Hepatic stellate cell (primary cell): ENCODE results near the gene LTA.

Source experiments
- DNase-seq: peaks from one replicate; pipeline ENCODE4 v3.0.0; 2011; ENCODE audit warnings: low spot score

The LTA gene

DNA sequence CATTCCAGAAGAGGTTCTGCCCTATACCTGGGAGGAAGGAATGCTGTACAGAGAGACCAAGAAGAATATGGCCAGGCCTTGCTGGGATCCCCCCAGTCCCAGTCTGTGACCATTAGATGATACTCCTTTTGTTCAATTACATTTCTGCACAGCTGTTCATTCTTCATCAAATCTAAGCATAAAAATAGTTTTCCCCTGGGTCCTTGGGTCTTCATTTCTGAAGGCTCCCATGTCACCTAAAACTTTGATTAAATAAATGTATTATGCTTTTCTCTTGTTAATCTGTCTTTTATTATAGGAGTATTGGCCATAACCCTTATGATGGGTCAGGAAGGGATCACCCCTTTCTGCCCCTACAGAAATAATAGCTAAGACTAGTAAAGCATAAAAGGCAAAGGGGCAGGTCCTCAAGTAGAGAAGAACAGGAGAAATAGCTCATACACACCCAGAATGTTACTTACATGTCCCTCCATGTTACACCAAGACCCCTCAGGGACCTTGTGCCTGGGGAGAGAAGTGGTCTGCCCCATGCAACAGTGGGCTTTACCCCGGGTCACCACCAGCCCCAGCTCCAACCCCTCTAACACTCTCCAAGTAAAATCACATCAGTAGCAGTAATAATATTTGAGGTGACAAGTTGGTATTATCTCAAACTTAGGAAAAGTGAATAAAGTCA is 2.1 kb upstream of the LTA start:
- DNase-seq, result no peak

DNA sequence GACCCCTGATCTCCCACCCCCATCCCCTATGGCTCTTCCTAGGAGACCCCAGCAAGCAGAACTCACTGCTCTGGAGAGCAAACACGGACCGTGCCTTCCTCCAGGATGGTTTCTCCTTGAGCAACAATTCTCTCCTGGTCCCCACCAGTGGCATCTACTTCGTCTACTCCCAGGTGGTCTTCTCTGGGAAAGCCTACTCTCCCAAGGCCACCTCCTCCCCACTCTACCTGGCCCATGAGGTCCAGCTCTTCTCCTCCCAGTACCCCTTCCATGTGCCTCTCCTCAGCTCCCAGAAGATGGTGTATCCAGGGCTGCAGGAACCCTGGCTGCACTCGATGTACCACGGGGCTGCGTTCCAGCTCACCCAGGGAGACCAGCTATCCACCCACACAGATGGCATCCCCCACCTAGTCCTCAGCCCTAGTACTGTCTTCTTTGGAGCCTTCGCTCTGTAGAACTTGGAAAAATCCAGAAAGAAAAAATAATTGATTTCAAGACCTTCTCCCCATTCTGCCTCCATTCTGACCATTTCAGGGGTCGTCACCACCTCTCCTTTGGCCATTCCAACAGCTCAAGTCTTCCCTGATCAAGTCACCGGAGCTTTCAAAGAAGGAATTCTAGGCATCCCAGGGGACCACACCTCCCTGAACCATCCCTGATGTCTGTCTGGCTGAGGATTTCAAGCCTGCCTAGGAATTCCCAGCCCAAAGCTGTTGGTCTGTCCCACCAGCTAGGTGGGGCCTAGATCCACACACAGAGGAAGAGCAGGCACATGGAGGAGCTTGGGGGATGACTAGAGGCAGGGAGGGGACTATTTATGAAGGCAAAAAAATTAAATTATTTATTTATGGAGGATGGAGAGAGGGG is 1.4 kb downstream of the LTA start:
- DNase-seq, result no peak

DNA sequence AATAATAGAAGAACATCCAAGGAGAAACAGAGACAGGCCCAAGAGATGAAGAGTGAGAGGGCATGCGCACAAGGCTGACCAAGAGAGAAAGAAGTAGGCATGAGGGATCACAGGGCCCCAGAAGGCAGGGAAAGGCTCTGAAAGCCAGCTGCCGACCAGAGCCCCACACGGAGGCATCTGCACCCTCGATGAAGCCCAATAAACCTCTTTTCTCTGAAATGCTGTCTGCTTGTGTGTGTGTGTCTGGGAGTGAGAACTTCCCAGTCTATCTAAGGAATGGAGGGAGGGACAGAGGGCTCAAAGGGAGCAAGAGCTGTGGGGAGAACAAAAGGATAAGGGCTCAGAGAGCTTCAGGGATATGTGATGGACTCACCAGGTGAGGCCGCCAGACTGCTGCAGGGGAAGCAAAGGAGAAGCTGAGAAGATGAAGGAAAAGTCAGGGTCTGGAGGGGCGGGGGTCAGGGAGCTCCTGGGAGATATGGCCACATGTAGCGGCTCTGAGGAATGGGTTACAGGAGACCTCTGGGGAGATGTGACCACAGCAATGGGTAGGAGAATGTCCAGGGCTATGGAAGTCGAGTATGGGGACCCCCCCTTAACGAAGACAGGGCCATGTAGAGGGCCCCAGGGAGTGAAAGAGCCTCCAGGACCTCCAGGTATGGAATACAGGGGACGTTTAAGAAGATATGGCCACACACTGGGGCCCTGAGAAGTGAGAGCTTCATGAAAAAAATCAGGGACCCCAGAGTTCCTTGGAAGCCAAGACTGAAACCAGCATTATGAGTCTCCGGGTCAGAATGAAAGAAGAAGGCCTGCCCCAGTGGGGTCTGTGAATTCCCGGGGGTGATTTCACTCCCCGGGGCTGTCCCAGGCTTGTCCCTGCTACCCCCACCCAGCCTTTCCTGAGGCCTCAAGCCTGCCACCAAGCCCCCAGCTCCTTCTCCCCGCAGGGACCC is 2.3 kb downstream of the LTA start:
- DNase-seq, result no peak

DNA sequence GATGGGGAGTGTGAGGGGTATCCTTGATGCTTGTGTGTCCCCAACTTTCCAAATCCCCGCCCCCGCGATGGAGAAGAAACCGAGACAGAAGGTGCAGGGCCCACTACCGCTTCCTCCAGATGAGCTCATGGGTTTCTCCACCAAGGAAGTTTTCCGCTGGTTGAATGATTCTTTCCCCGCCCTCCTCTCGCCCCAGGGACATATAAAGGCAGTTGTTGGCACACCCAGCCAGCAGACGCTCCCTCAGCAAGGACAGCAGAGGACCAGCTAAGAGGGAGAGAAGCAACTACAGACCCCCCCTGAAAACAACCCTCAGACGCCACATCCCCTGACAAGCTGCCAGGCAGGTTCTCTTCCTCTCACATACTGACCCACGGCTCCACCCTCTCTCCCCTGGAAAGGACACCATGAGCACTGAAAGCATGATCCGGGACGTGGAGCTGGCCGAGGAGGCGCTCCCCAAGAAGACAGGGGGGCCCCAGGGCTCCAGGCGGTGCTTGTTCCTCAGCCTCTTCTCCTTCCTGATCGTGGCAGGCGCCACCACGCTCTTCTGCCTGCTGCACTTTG is 3.3 kb downstream of the LTA start, which contains the start of gene TNF:
TNF (plus strand) TSS at position 231 of the 567 bp plus-strand sequence; CDS start at position 408, 177 bp downstream.
- DNase-seq, result no peak

DNA sequence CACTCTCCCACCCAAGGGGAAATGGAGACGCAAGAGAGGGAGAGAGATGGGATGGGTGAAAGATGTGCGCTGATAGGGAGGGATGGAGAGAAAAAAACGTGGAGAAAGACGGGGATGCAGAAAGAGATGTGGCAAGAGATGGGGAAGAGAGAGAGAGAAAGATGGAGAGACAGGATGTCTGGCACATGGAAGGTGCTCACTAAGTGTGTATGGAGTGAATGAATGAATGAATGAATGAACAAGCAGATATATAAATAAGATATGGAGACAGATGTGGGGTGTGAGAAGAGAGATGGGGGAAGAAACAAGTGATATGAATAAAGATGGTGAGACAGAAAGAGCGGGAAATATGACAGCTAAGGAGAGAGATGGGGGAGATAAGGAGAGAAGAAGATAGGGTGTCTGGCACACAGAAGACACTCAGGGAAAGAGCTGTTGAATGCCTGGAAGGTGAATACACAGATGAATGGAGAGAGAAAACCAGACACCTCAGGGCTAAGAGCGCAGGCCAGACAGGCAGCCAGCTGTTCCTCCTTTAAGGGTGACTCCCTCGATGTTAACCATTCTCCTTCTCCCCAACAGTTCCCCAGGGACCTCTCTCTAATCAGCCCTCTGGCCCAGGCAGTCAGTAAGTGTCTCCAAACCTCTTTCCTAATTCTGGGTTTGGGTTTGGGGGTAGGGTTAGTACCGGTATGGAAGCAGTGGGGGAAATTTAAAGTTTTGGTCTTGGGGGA is 4.0 kb downstream of the LTA start:
- DNase-seq, result no peak

DNA sequence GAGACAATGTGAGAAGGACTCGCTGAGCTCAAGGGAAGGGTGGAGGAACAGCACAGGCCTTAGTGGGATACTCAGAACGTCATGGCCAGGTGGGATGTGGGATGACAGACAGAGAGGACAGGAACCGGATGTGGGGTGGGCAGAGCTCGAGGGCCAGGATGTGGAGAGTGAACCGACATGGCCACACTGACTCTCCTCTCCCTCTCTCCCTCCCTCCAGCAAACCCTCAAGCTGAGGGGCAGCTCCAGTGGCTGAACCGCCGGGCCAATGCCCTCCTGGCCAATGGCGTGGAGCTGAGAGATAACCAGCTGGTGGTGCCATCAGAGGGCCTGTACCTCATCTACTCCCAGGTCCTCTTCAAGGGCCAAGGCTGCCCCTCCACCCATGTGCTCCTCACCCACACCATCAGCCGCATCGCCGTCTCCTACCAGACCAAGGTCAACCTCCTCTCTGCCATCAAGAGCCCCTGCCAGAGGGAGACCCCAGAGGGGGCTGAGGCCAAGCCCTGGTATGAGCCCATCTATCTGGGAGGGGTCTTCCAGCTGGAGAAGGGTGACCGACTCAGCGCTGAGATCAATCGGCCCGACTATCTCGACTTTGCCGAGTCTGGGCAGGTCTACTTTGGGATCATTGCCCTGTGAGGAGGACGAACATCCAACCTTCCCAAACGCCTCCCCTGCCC is 4.9 kb downstream of the LTA start:
- no peak for DNase-seq

DNA sequence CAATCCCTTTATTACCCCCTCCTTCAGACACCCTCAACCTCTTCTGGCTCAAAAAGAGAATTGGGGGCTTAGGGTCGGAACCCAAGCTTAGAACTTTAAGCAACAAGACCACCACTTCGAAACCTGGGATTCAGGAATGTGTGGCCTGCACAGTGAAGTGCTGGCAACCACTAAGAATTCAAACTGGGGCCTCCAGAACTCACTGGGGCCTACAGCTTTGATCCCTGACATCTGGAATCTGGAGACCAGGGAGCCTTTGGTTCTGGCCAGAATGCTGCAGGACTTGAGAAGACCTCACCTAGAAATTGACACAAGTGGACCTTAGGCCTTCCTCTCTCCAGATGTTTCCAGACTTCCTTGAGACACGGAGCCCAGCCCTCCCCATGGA is 5.5 kb downstream of the LTA start:
- no peak for DNase-seq

DNA sequence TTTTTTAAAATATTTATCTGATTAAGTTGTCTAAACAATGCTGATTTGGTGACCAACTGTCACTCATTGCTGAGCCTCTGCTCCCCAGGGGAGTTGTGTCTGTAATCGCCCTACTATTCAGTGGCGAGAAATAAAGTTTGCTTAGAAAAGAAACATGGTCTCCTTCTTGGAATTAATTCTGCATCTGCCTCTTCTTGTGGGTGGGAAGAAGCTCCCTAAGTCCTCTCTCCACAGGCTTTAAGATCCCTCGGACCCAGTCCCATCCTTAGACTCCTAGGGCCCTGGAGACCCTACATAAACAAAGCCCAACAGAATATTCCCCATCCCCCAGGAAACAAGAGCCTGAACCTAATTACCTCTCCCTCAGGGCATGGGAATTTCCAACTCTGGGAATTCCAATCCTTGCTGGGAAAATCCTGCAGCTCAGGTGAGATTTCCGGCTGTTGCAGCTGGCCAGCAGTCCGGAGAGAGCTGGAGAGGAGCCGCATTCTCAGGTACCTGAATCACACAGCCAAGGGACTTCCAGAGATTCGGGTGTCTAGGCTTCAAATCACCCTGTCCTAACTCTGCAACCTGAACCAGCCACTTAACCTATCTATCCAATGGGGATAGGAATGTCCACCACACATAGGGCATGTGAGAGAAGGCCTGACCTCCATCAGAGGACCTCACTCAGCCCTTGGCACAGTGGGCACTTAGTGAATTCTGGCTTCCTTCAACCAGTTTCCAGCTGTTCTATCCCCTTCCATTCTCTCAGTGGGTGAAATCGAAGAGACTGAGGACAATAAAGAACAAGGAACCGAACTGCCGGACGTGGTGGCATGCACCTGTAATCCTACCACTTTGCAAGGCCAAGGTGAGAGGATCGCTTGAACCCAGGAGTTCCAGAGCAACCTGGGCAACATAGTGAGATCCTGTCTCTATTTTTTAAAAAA is 6.4 kb downstream of the LTA start:
- DNase-seq, result no peak

DNA sequence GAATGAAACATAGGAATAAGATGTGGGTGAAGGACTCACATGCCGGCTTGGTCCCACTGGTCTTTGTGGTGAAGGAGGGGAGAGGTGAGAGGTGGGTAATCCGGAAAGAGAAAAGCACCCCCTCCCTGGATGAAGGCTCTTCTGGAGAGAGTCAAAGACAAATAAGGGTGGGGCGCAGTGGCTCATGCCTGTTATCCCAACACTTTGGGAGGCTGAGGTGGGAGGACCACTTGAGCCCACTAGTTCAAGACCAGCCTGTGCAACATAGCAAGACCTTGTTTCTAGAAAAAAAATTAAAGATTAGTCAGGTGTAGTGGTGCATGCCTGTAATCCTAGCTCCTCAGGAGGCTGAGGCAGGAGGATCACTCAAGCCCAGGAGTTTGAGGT is 7.0 kb downstream of the LTA start:
- no peak for DNase-seq

DNA sequence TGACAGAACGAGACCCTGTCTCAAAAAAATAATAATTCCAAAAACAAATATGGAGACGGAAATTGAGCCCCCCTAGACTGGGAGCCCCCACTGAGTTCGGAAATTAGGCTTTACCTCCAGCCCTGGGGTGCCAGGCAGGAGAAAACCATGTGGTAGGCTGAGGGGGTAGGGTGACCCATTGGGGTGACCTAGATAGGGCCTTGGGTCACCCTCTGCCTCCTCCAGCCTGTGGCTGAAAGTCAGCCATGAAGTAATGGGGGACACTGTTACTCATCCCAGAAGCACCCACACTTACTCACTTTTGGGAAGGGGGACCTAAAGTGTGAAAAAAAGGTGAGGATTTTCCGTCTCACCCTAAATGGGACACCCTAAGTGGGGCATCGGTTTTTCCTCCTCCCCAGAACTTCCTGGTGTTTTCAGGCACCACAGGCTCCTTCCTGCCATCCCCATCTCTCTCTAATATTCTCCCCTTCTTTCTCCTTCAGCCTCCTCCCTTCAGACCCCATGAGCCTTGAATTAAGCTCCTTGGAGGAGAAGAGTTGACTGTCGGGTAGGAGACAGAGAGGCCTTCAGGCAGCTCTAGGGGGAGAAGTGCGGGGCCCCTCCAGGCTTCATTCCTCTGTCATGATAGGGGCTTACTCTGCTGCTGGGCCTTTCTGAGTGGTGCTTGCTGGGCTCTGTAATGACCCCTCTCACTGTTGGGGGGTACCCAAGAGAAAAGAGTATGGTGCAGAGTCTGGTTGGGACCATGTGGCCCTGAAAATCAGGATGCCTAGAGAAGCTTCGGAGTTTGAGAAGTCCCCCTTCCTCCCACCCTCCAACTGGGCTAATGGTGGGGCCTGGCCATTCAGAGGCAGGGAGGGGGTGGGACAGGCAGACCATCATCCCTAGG is 7.7 kb downstream of the LTA start:
- DNase-seq, result no peak

DNA sequence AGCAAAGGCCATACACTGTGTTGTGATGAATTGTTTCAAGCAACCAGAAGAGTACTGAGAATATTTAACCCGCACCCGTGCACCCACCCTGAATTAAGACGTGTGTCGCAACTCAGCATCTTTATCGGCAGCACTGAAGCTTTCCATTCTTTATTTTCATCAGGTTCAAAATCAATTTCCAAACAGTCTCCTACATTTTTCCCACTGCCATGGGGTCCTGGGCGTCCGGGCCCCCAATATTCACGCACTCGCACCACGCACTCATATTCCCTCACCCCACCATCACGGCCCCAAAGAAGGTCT is 8.3 kb downstream of the LTA start:
- DNase-seq, result no peak

DNA sequence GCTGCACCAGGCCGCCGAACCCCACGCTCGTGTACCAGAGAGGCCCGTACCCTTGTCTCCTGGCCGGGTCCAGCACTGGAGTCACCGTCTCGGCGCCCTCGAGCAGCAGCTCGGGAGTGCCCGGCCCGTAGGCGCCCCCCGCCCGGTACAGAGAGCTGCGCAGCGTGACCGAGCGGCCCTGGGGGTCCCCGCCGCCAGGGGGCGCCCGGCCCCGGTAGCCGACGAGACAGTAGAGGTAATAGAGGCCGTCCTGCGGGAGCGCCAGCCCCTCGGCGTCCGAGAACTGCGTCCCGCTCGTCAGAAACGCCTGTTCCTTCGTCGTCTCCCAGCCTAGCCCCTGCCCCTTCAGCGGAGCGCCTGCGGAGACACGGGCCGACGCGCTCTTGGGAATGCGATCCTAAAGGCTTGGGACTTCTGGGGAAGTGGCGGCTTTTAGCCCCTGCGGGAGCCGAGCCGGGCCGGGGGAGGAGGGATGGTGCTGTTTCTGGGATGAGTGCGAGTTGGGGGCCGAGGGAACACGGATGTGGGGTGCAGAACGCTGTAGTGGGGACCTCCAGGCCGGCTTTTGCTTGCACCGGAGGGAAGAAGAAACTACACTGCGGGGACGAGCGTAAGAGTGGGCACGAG is 8.8 kb downstream of the LTA start:
- DNase-seq, result peak; percentile 90

DNA sequence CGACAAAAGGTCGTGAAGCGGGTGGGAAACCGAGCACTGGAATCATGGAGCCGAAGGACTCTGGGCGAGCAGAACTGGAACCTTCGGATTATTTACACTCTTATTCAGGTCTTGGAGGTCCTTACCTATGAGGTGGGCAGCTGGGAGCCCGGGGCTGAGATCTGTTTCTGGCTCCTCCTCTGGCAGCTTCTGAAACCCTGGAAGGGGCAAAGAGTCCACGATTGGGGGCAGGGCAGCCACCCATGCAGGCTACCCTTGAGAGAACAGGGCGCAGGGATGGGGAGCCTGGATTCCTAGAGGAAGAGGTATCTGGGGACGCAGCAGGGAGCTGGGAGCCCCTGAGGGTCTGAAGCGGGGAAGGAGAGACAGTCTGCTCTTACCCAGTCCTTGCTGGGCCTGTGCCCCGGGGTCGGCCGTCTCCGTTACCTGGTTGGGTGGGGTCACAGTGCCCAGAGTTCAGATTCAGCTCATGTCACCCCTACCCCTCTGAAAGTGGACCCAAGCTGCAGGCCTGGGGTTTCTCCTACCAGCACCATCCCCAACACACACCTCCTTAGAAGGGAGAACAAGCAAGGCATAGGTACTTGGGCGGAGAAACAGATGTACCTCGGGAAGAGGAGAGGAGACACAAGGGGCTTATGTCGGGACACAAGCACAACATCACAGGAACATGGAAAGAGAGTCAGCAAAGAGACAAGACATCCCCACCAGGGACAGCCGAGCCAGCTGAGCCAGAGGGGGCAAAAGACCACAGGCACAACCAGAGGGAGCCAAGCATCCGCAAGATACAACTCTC is 9.5 kb downstream of the LTA start:
- no peak for DNase-seq

DNA sequence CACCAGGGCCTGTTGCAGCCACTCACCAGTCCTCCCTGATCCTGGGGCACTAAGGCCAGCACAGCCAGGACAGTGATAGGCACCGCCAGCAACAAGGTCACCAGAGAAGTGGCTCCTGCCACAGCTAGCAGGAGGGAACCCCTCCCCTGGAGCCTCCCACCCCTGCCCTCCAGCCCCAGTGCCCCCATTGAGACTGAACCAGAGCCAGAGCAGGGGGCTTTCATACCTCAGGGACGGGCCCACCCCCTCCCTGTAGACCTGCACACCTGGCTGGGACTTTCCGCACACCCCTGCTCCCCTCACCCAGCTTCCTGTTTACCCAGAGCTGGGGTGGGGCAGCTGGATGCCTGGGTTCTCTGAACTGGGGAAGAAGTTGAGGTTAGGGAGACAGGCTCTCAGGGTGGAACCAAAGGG is 10.1 kb downstream of the LTA start, which contains the start of gene LTB:
LTB (minus strand) TSS at position 195 of the 414 bp plus-strand sequence; CDS start at position 188, 7 bp downstream.
- DNase-seq, result no peak

DNA sequence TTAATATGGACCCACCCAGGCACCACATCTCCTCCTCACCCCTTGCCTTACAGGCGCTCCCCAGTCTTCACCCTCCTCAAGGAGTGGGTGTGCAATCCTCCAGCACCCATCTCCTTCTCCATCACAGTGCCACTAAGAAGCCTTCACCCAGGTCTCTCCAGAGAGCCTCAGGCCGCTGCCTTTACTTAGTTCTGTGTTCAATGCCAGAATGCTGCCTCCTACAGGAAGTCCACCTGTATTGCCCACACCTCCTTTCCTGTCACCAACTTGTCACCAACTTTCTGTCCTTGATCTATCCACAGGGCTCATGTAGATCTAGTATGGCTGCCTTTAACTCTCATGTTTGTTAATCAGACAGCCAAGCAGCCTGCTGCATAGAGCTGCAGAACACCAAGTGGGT is 13.4 kb downstream of the LTA start:
- no peak for DNase-seq

DNA sequence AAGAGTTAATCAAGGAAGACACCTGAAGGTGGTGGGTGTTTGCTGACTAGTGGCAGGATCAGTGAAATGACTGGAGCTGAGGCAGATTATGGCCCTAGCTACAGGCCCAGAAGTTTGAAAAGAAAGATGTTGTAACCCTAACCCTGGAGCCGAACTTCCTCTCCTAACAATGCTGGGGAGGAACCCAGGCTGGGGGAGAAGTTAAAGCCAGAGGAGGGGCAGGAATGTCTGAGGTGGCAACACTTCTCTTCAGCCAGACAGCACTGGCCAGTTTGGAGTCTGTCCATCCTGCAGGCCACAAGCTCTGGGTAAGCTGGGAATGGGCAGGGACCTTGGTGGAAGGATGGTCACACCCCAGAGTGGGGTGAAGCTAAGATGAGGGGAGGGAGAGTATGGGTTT is 13.9 kb downstream of the LTA start, which contains the start of gene LST1:
LST1 (plus strand) TSS at position 270 of the 400 bp plus-strand sequence. CDS start 1,023 bp downstream, outside the sequence.
- DNase-seq, result no peak
